Superior temporal gyrus (tissue), 1 donor: ENCODE data around the gene FCER1A.
"Not testable (repeated sequence)": the region's sequence is repeated elsewhere in the genome, so short reads cannot be mapped to it uniquely, and the experiment has no call there.

Source experiments
- DNase-seq: peaks from one replicate; pipeline ENCODE4 v3.0.0-alpha.2; 2016; ENCODE audit errors: extremely low spot score

The FCER1A gene

DNA sequence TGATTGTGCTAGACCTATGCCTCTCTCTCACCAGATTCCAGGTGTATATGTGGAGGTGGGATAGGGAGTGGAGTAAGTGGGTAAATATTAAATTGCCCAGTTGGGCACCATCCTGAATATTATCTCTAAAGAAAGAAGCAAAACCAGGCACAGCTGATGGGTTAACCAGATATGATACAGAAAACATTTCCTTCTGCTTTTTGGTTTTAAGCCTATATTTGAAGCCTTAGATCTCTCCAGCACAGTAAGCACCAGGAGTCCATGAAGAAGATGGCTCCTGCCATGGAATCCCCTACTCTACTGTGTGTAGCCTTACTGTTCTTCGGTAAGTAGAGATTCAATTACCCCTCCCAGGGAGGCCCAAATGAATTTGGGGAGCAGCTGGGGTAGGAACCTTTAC is at the start of gene FCER1A:
Gene FCER1A (plus strand): TSS at position 242 of the 400 bp plus-strand sequence. CDS start 29 bp downstream, at position 271.
- no peak for DNase-seq

DNA sequence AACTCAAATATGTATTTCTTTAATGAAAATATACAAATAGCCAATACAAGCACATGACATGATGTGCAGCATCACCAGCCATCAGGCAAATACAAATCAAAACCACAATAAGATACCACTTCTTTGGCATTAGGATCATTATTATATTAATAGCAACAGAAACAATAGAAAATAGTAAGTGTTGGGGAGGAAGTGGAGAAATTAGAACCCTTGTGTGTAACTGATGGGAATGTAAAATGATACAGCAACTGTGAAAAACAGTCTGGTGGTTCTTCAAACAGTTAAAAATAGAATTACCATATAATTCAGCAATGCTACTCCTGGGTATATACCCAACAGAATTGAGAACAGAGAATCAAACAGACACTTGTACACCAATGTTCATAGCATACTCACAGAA is 40.8 kb upstream of the FCER1A start:
- DNase-seq, result no peak

DNA sequence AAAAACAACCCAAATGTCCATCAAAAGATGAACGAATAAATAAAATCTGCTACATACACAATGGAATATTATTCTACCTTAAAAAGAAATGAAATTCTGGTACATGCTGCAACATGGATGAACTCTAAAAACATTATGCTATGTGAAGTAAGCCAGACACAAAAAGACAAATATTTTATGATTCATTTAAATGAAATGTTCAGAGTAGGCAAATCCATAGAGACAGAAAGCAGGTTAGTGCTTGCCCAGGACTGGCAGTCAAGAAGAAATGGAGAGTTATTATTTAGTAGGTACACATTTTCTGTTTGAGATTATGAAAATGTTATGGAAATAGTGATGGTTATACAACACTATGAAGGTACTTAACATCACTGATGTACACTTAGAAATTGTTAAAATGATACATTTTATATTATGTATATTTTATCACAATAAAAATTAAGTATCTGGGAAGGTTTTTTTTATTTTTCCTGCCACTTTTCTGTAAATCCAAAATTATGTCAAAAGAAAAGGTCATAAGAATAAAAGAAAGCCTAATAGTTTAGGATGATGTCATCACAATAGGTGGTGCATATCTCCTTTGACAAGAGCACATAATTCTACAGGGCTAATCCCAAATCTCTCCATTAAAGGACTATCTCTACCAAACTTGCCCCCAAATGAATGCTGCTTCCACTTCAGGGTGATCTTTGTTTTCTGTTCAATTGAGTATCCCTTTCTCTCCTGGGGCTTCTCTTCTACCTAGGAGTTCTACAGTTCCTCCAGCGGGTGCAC is 40.2 kb upstream of the FCER1A start:
- no peak for DNase-seq

DNA sequence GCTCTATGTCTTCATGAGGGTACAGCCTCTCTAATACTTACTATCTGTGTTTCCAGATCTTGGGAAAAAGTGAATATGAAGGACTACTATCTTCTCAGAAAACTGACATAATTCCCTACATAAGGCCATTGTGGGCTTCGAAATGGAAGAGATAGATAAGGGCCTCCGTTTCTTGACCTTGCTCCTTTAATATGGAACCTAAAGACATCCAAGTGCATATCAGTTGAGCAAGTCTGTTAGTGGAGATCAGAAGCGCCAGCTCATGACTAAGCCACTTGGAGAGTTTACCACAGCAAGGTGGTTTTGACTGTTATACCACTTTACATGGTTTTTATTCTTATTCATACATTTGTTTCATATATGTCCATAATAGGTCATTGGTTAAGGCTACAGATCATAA is 35.3 kb upstream of the FCER1A start:
- no peak for DNase-seq

DNA sequence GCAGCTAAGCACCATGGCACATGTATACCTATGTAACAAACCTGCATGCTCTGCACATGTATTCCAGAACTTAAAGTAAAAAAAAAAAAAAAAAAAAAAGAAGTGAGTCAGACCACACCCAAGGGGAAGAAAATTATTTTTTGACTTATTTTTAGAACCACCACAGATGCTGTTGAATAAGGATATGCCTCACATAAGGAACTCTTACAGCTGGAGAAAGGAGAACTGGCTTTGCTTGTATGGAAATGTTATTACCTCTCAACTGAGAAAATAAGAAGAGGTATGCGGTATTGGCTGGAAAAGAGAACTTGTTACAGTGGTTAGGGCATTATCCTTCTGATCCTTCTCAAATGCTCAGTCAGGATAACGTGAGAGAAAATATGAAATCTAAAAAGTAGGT is 27.5 kb upstream of the FCER1A start:
- no peak for DNase-seq

DNA sequence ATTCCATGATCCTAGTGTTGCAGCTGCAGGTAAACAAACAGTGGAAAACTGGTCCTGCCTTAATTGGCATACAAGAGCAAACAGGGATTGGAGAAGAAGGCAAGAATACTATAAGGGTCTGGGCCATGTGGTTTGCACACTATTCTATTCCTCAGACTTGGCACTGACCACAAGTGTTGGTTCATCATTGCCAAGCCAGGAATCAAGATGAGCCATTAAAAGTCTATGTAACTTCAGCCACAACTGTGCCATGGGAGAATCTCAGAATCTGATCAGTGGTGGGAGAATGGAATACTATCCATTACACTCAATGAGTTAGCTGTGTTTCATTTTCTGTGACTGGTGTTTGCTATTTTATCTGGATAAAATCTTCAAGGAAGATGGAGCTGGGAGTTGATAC is 26.2 kb upstream of the FCER1A start:
- DNase-seq, result no peak

DNA sequence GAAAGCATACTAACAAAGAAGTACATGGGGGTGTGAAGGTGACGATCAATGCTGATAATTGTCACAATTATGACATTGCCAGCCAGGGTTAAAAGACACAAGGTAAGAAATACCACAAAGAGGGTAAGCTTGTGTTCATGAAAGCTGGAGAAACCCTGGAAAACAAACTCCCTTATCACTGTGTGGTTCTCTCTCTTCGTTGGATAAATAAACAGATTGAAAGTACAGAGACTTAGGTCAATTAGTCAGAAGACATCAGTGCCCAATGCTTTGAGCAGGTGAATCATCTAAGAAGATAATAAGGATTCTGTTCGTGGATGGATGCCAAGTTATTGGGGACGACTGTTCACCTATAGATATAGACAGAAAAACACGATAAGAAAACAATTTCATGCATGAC is 22.4 kb upstream of the FCER1A start:
- DNase-seq, result no peak

DNA sequence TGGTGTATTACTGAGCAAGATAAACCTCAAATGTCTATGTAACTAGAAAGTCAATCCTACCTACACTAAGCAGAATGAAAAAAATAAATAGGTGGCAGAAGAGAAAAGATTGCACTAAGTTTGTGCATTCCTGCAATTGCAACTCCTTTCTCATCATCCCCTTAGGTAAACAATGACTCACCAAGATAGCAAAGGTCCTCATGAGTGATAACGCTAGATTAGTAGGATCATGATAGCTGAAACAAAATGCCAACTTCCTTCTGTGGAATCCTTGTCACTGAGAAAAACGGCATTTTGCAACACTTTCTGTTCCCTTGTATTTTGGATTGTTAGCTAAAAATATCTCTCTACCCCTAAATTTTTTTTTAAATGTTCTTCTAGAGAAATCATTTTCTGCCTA is 20.0 kb upstream of the FCER1A start:
- no peak for DNase-seq

DNA sequence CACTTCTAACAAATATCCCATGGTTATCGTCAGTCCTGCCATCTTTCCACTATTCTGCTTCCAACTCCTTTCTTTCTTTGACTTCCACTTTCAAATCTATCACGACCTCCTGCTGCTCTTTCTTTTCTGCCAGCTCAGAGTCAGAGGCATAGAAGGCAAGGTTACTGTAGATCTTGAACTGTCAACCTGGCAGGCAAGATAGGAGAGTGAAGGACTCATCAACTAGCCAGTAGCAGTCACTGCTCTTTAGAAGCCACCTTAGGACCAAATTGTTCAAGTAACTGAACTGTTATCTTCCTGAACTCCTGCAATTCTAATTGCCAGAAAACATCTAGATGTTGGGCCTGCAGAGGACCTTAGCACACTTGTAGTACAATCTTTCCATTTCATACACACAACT is 13.1 kb upstream of the FCER1A start:
- DNase-seq, result no peak

DNA sequence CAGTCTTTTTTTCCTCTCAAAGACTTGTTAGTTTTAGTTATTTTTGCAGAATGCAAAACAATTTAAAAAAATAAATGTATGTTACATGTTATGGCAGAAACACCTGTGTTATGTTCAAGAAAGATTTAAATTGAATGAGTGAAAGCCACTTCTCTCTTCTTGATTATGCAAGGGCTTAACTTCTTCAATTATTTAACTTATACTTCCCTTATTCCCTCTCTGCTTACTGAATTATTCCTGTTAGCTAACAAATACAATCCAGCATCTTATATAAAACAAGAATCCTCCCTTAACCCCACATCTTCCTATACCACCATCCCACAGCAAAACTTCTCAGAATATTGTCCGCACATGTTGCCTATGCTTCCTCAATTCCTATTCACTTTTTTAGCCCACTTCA is 10.7 kb upstream of the FCER1A start:
- DNase-seq, result no peak

DNA sequence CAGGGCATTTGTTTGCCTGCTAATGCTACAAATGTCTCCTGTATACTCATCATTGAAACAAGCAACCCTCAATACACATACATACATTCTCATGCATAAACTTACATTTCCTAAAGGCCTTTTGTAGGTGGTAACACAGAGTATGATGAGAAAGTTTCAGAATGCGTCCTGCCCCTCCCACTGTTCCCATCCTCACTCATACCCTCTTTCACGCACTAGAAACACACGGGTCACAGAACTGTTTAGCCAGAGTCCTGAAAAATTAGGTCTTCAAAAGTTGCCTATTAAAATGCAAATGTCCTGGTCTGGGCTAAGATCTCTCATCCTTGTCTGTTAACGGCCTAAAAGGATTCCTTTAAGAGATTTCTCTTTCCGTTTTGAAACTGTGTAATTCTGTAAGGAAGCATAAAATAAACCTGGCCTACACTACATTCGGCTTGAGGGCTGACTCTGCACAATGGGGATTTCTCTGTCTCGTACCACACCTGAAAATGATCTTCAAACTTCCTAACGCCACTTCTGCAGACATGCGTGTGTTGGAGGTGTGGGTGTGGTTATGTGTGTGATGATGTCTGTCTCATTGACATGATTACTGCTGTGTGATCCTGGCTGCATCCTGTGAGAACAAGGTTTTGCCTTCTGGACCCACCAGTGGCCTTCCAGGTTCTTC is 5.3 kb upstream of the FCER1A start:
- no peak for DNase-seq

DNA sequence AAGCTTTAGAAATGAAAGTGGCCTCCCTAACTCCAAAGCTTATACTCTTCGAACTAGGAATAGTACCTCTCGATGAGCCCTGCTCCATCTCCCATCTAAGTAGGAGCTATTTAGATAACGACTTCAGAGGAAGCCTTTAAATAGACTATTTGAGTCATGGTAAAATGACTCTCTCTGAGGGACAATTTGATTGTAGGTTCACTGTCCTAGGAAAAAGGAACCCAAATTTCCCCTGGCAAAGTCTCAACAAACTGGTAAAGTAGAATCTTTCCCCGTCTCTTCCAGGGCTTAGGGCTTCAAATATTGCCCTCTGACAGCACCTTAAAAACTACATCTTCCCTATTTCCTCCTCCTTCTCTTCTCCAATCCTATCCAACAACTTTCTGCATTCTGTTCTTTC is 2.0 kb upstream of the FCER1A start:
- no peak for DNase-seq

DNA sequence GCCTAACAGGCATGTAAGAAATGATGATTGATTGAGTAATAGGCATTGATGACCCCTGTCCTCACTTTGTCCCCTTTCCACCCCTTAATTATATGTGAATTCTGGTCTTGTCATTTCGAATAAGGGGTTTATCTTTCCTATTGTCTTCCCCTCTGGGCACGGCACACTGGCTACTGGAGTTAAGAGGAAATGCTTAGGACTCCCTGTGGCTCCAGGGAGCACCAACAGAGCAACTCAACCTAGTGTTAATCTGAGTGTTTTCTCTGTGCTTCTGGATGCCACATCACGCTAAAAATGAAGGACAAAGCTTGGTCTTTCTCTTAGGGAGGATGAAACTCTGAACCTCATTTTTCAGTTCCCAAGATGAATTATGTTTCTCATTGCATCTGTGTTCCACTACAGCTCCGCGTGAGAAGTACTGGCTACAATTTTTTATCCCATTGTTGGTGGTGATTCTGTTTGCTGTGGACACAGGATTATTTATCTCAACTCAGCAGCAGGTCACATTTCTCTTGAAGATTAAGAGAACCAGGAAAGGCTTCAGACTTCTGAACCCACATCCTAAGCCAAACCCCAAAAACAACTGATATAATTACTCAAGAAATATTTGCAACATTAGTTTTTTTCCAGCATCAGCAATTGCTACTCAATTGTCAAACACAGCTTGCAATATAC is 5.3 kb downstream of the FCER1A start:
- no peak for DNase-seq

DNA sequence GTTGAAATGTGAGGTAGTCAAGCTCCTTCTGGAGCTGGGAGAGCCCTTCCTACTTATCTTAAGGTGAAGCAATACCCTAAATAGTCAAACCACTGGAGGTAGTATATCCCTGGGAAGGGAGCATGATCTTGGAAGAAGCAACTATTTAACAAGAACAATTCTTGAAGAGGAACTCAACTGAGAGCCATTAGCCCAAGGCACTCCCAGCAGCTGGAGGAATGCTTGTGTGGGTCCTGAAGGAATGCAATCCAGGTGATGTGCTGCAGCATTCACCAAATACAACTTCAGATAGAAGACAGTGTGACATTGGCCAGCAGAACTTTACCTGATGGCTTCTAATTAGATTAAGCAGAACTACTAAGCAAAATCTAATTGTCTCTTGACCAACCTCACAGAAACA is 9.5 kb downstream of the FCER1A start:
- no peak for DNase-seq

DNA sequence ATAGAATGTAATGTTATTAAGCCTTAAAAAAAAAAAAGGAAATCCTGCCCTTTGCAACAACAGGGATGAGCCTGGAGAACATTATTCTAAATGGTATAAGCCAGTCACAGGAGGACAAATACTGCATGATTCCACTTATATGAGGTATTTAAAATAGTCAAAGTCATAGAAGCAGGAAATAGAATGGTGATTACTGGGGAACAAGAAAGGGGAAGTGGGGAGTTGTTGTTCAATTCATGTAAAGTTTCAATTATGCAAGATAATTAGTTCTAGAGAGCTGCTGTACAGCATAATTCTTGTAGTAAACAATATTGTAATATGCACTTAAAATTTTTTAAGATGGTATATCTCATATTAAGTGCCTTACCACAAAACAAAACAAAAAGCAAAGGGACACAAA is 13.2 kb downstream of the FCER1A start:
- no peak for DNase-seq

DNA sequence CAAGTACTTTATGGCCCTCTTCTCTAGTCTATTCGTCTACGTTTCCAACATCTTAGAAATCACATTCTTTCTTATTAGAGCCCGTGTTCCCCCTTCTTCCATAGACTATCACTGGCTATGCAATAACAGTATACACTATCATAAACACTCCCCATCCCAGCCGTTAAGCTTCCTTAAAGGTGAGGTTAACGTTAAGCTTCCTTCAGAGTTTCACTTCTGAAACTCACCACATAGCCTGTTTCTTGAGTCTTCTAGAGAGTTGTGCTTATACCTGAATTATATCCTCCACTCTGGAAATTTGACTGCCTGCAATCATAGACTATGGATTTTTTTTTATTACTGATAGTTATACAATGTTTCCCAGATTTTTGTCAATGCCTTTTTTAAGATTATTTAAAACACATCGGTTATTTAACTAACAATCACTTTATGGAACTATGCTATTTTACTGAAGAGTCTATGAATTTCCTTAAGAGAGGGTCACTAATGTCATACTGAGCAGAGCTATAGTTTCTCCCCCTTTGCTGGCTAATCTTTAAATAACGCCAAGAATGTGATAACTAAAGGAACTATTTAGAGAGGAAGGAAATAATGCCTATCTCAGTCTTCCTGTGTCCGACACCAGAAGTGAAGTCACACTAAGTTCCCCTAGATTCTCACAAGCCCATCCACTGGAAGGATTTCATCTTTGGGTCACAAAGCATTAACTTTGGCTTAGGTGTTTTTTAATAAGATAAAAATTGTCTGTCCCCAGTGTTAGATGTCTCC is 16.8 kb downstream of the FCER1A start:
- no peak for DNase-seq

DNA sequence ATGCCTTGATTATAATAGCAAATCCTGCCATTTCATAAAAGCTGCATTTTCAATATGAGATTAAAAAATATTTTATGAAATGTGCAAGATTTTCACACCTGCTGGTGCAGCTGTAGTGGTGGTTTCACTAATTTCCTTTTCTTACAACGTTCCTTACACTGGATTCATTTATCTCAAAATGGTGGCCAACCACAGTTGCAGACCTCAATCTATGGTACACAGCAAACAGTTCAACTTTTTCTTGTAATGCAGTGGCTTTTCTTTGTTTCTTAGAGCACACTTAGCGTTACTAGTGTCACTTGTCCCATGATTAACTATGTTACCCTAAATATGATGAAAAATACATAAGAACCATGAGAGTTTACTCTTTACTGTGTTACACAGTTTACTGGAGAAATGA is 32.7 kb downstream of the FCER1A start:
- no peak for DNase-seq

DNA sequence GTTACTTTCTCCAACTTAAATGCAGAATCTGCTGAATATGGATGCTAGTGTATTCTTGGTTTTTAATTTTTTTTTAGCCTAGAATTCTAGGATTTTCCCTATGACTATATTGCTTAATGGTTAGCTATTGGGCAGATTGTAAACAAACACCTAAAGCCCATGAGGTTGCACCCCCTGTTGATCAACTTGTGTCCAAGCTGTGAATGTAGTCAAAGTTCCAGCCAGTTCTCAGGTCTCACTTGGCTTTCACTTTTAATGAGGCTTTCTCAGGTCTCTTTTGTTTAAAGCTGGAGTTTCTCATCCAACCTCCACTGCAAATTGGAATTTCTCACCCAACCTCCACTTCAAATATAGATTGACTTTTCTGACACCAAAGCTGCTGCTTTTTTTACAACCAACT is 35.9 kb downstream of the FCER1A start:
- DNase-seq, result no peak

DNA sequence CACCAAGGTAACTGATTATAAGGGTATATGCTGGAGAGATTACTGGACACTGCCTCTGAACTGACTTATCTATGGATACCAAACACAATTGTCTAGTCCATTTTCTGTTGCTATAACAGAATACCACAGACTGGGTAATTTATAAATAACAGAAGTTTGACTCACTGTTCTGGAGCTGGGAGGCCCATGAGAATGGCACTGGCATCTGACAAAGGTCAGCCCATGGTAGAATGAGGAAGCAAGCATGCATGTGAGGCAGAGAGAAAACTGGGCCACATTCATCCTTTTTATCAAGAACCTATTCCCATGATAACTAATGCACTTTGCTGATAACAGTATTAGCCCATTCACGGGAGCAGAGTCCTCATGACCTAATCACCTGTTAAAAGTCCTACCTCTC is 37.4 kb downstream of the FCER1A start:
- no peak for DNase-seq

DNA sequence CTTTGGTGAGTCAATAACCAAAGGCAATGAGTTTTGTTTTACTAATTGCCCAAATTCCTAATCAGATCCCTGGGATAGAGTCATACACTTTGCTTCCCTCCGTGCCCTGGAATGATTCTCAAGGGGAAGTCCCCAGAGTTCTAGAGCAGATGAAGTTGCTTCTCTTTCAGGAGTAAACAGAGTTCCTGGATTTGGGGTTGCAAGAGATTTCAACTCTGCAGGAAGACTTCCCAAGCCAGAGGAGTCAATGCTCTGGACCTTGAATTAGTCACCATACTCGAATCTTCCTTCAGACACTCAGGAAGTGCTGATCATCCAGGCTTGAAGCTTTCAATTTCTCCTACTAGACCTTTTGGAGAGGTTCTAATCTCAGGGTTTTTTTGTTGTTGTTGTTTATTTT is 39.6 kb downstream of the FCER1A start:
- no peak for DNase-seq

DNA sequence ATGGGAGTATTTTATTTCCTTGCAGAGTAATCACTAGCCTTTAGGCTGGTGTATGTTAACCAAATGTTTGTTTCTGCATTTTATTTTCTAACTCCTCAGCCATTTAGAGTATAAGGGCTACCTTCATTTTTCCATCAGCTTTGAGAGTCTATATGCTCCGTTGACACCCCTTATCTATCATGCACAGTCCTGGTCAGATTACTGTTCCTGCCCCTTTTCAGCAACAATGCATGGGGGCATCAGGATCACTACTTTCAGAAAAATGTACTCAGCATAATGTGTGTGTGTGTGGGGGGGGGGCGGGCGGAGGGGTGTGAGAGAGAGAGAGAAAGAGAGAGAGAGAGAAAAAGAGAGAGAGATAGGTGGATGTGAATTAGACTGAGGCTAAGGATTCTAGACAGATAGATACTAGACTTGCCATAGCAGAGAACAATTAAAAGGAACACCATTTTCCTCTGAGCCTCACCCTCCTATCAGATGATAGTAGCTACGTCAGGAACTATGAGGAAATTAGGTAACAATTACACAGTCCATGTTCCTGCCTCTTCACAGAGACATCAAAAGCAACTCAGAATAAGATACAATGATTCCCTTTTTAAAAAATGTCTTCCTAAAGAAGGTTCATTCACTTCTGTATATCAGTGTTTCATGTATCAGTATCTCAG is 40.8 kb downstream of the FCER1A start:
- DNase-seq, result no peak

DNA sequence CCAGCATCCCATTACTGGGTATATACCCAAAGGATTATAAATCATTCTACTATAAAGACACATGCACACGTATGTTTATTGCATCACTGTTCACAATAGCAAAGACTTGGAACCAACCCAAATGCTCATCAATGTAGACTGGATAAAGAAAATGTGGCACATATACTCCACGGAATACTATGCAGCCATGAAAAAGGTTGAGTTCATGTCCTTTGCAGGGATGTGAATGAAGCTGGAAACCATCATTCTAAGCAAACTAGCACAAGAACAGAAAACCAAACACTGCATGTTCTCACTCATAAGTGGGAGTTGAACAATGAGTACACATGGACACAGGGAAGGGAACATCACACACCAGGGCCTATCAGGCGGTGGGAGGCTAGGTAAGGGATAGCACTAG is 47.2 kb downstream of the FCER1A start:
- not testable (repeated sequence) for DNase-seq
